ENCODE data around the gene ST6GALNAC6.

DNA sequence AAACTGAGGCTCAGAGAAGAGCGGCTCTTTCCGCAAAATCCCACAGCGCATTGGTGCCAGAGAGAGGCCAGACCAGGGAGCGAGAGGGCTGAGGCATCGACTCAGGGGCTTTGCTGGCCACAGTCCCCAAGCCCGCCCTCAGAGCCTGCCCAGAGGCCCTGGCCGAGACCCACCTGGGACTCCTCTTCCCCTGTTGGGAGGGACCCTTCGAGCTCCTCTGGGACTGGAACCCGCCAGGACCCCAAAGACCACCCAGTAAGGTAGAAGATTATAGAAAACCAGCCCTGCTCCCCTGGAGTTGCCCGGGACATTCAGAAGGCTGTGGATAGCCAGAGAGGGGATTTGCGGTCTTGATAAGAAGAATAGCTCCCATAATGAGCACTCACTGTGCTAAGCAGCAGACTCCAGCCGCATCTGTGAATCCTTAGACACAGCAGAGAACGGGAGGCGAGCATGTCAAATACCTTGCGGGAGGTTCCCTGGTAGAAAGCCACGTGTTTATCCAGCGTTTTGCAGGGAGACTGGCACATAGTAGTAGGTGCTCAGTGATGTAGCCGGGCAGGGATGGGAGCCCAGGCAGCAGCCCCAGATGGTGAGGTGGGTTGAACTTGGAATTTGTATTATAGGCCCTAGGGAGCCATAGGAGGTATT is 21.3 kb downstream of the ST6GALNAC6 start:
- TF ChIP-seq, protein P1, sequence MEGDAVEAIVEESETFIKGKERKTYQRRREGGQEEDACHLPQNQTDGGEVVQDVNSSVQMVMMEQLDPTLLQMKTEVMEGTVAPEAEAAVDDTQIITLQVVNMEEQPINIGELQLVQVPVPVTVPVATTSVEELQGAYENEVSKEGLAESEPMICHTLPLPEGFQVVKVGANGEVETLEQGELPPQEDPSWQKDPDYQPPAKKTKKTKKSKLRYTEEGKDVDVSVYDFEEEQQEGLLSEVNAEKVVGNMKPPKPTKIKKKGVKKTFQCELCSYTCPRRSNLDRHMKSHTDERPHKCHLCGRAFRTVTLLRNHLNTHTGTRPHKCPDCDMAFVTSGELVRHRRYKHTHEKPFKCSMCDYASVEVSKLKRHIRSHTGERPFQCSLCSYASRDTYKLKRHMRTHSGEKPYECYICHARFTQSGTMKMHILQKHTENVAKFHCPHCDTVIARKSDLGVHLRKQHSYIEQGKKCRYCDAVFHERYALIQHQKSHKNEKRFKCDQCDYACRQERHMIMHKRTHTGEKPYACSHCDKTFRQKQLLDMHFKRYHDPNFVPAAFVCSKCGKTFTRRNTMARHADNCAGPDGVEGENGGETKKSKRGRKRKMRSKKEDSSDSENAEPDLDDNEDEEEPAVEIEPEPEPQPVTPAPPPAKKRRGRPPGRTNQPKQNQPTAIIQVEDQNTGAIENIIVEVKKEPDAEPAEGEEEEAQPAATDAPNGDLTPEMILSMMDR (IDR thresholded peaks at IDR 0.05): no peak
- TF ChIP-seq POLR2A (IDR thresholded peaks at IDR 0.05): no peak

All from Peyer's patch (tissue), 4 donors.